NT2/D1 (cell line): ENCODE measurements around the gene LKAAEAR1.

ENCODE experiments used
- YY1 ChIP-seq: IDR thresholded peaks from 2 replicates; pipeline ENCODE4 v1.6.1; 2011; ENCODE audit not compliant: insufficient read length, insufficient read depth
- ZNF274 ChIP-seq: IDR thresholded peaks from 2 replicates; pipeline ENCODE4 v1.6.1; 2011; ENCODE audit warnings: mild to moderate bottlenecking, low read depth, low read length

- TF ChIP-seq YY1 (no peak), ZNF274 (no peak)
Measured at GRCh38 chr20:64116016-64116415, 31.8 kb upstream of the LKAAEAR1 start.
